BLaER1 (cell line): ENCODE measurements around the gene NOP10.

ENCODE experiments used
- H3K27ac ChIP-seq: shearing (Covaris generic); formaldehyde crosslinking; 2 replicates; pipeline ENCODE4 v1.8.1; 2022
- H3K27me3 ChIP-seq: shearing (Covaris generic); formaldehyde crosslinking; 2 replicates; pipeline ENCODE4 v1.8.1; 2022
- H3K36me3 ChIP-seq: shearing (Covaris generic); formaldehyde crosslinking; 2 replicates; pipeline ENCODE4 v1.8.1; 2022
- H3K4me1 ChIP-seq: shearing (Covaris generic); formaldehyde crosslinking; 2 replicates; pipeline ENCODE4 v1.8.1; 2022
- H3K4me2 ChIP-seq: shearing (Covaris generic); formaldehyde crosslinking; 2 replicates; pipeline ENCODE4 v1.8.1; 2022
- H3K4me3 ChIP-seq: shearing (Covaris generic); formaldehyde crosslinking; 2 replicates; pipeline ENCODE4 v1.8.1; 2022
- H3K9ac ChIP-seq: shearing (Covaris generic); formaldehyde crosslinking; 2 replicates; pipeline ENCODE4 v1.8.1; 2022
- H3K9me3 ChIP-seq: shearing (Covaris generic); formaldehyde crosslinking; 2 replicates; pipeline ENCODE4 v1.8.1; 2022
- H4K20me1 ChIP-seq: shearing (Covaris generic); formaldehyde crosslinking; 2 replicates; pipeline ENCODE4 v1.8.1; 2022
- Cebpa-rat ChIP-seq: shearing (Covaris generic); IDR thresholded peaks from 2 replicates; pipeline ENCODE4 v1.8.1; 2022

NOP10 gene

DNA sequence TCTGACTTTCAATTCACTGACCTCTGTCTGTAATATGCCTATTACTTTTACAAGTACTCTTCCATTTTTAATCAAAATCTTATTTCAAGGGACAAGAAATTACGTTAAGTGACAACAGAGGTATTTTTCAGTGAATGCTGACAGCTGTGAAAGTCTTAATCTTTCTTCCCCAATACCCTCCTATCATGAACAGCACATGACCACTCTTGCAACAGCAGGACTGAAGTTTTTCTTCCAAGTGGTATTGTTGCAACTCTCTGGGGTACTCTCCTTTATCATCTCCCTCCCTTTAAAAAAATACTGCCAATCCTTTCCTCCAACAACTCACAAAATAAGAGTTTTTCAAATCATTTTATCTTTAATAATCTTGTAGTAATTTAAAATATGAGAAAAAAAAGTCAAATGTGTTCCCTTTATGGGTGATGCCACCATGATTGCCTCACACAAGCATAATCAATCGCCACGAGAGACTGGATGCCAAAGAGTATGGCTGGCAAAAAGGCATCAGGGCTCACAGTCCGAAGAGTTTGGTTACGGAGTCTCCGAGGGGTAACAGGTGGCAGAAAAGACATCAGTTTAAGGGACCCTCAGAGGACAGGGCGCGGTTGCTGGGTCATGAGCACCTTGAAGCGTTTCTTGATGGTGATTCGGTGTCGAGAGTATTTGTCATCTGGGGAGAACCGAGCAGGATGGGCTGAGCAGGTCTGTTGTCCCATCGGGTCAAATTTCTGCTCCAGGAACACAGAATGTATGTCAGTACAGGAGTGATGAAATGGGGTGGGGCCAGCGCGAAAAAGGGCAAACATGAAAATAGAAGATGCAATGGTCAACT, 1.3 kb downstream of the NOP10 start:
- Histone ChIP-seq H3K36me3 (peaks cover 20% of the 10 kb centered on the region), H3K4me2 (peak overlapping the region; percentile 95), H3K4me1 (peaks cover 49% of the 10 kb centered on the region), H3K27ac (0 out of 2 replicates have a peak overlapping the region, but pooled peaks have one; percentile 93), H4K20me1 (no peaks in the 10 kb centered on the region), H3K9ac (peak overlapping the region; percentile 88; the same call in 1 of the 2 replicates), H3K27me3 (no peaks in the 10 kb centered on the region), H3K9me3 (no peaks in the 10 kb centered on the region), H3K4me3 (peak overlapping the region; percentile 85)
- TF ChIP-seq Cebpa-rat: no peak

DNA sequence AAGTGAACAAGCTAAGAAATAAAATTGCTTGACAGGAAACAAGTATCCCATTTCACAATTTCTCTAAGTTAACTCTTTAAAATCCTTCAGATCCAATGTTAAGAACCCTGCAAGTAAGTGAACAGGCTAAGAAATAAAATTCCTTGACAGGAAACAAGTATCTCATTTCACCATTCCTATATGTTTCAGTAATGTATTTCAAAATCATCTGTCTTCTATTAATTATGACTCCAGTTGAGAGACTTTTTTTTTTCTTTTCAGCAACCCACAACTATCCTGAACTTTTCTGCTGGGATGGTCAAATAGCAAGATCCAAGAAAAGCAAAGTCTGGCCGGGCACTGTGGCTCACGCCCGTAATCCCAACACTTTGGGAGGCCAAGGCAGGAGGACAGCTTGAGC, 3.0 kb downstream of the NOP10 start:
- H3K4me1 ChIP-seq: peaks cover 66% of the 10 kb centered on the region
- no peak for TF ChIP-seq Cebpa-rat
- H3K4me3 ChIP-seq: no peak overlapping the region
- no peak overlapping the region for H3K27ac ChIP-seq
- H3K4me2 ChIP-seq: peak overlapping the region; percentile 95
- peaks cover 20% of the 10 kb centered on the region for H3K36me3 ChIP-seq
- no peaks in the 10 kb centered on the region for H3K9me3 ChIP-seq
- no peaks in the 10 kb centered on the region for H3K27me3 ChIP-seq
- no peak overlapping the region for H3K9ac ChIP-seq
- H4K20me1 ChIP-seq: no peaks in the 10 kb centered on the region

DNA sequence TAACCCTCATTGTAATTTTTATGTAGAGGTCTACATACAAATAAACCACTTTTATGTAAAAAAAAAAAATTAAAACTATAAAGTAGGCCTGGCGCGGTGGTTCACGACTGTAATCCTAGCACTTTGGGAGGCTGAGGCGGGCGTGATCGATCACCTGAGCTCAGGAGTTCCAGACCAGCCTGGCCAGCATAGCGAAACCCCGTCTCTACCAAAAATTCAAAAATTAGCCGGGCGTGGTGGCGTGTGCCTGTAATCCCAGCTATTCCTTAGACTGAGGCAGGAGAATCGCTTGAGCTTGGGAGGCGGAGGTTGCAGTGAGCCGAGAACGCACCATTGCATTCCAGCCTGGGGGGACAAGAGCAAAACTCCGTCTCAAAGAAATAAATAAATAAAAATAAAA, 4.6 kb downstream of the NOP10 start:
- no peaks in the 10 kb centered on the region for H4K20me1 ChIP-seq
- H3K4me2 ChIP-seq: peak overlapping the region; percentile 95
- H3K27me3 ChIP-seq: no peaks in the 10 kb centered on the region
- peak overlapping the region; percentile 90 for H3K27ac ChIP-seq
- TF ChIP-seq Cebpa-rat: no peak
- no peaks in the 10 kb centered on the region for H3K9me3 ChIP-seq
- peak overlapping the region; percentile 86 for H3K4me3 ChIP-seq
- H3K9ac ChIP-seq: peak overlapping the region; percentile 84
- H3K36me3 ChIP-seq: peaks cover 20% of the 10 kb centered on the region
- H3K4me1 ChIP-seq: peaks cover 82% of the 10 kb centered on the region

- peaks cover 20% of the 10 kb centered on the region for H3K36me3 ChIP-seq
- H3K27me3 ChIP-seq: no peaks in the 10 kb centered on the region
- peak within 1 kb of the TSS; percentile 84 for H3K9ac ChIP-seq
- H3K4me2 ChIP-seq: peak within 1 kb of the TSS; percentile 95
- no peaks in the 10 kb centered on the region for H4K20me1 ChIP-seq
- no peaks in the 10 kb centered on the region for H3K9me3 ChIP-seq
- no peak for TF ChIP-seq Cebpa-rat
- peak within 1 kb of the TSS; percentile 86 for H3K4me3 ChIP-seq
- H3K4me1 ChIP-seq: peaks cover 88% of the 10 kb centered on the region
- H3K27ac ChIP-seq: peak within 1 kb of the TSS; percentile 90
Observed at GRCh38 chr15:34337557-34338306, 5.2 kb downstream of the NOP10 start, which contains the start of gene SLC12A6. Gene SLC12A6, minus strand, starts transcription at chr15:34337781. Its CDS starts 1,101 bp downstream, at chr15:34336680.

- Histone ChIP-seq H4K20me1 (no peaks in the 10 kb centered on the region), H3K9ac (peak overlapping the region; percentile 84), H3K4me2 (peak overlapping the region; percentile 95), H3K4me1 (peaks cover 92% of the 10 kb centered on the region), H3K36me3 (peaks cover 20% of the 10 kb centered on the region), H3K4me3 (peak overlapping the region; percentile 86), H3K27ac (peak overlapping the region; percentile 90), H3K9me3 (no peaks in the 10 kb centered on the region), H3K27me3 (no peaks in the 10 kb centered on the region)
- no peak for TF ChIP-seq Cebpa-rat
Observed at GRCh38 chr15:34336991-34337556, 5.9 kb downstream of the NOP10 start.

- no peaks in the 10 kb centered on the region for H3K27me3 ChIP-seq
- H3K9me3 ChIP-seq: no peaks in the 10 kb centered on the region
- TF ChIP-seq Cebpa-rat: no peak
- H3K4me2 ChIP-seq: peak overlapping the region; percentile 95
- H3K9ac ChIP-seq: peak overlapping the region; percentile 84
- H3K27ac ChIP-seq: peak overlapping the region; percentile 90; the same call in 1 of the 2 replicates
- peaks cover 90% of the 10 kb centered on the region for H3K4me1 ChIP-seq
- no peaks in the 10 kb centered on the region for H4K20me1 ChIP-seq
- peak overlapping the region; percentile 86 for H3K4me3 ChIP-seq
- H3K36me3 ChIP-seq: peaks cover 14% of the 10 kb centered on the region
Observed at GRCh38 chr15:34336231-34336990, 6.5 kb downstream of the NOP10 start.

GRCh38 chr15:34335176-34336032, 7.5 kb downstream of the NOP10 start:
- Histone ChIP-seq H3K9ac (peak overlapping the region; percentile 65), H3K9me3 (no peaks in the 10 kb centered on the region), H3K36me3 (peaks cover 4% of the 10 kb centered on the region; the same call in 1 of the 2 replicates), H3K27ac (peak overlapping the region; percentile 70), H3K4me1 (peaks cover 80% of the 10 kb centered on the region), H4K20me1 (no peaks in the 10 kb centered on the region), H3K4me2 (peak overlapping the region; percentile 95), H3K27me3 (no peaks in the 10 kb centered on the region), H3K4me3 (peak overlapping the region; percentile 86)
- TF ChIP-seq Cebpa-rat: no peak

DNA sequence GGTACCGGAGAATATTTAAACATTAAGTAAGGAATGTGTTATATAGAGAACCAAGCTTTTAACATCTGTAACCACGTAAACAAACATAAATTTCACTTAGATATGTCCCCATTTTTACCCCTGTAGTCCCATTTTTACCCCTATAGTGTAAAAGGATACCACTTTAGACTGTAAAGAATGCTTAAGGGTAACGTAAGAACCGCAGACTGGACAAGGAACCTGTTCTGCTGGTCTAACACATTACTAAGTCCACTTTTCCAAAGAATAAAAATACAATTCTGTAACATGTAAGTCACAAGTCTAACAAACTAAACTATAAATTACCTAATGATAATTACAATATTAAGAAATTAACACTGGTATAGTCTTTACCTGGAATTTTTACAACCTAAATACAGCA, 8.3 kb downstream of the NOP10 start:
- Histone ChIP-seq H3K27ac (peak overlapping the region; percentile 70), H3K36me3 (no peaks in the 10 kb centered on the region), H4K20me1 (no peaks in the 10 kb centered on the region), H3K4me1 (peaks cover 72% of the 10 kb centered on the region), H3K27me3 (no peaks in the 10 kb centered on the region), H3K9me3 (no peaks in the 10 kb centered on the region), H3K9ac (peak overlapping the region; percentile 20; the same call in 1 of the 2 replicates), H3K4me3 (peak overlapping the region; percentile 86), H3K4me2 (peak overlapping the region; percentile 95)
- no peak for TF ChIP-seq Cebpa-rat
